ENCODE measurements around the gene LRRN4. TPM values are rescaled to one million over a fixed set of nuclear protein-coding genes. Genes with fewer than 3 reads are reported as not detected.

LRRN4 gene
- total and polyA plus RNA-seq, 2 of the 8 experiments (the other 6 are each of a cell fraction or from before 2014, with no cell fraction given): 0.21 to 0.89 TPM

DNA sequence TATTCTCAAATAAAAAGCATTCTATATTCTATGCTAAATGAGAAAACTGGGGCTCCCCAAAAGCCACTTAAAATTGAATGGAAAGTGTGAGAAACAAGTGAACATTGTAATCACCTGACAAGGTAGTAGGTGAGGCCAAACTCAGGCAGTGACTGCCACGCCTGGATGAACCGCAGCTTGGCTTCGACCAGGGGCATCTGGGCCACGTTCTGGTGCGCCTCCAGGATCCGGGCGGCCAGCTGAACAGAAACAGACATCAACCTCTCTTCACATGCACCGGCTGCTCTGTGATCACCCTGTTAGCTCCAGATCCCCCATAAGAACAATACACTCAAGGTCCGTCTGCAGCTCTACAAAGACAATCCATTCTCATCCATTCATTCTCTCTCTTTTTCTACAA lies 30.1 kb upstream of the LRRN4 start:
- H3K9ac ChIP-seq (replicated peaks in 1 of 4; ENCODE audit: extremely low read depth in 1 of 4, low read depth in 3 of 4, low read length in 3 of 4): no peak overlapping the region
- no peaks in the 10 kb centered on the region for H3K23me2 ChIP-seq (ENCODE audit: low read depth, low read length)
- H3K14ac ChIP-seq (ENCODE audit: insufficient read length): no peak overlapping the region
- WGBS, 2 experiments (ENCODE audit: extremely low coverage in 1 of 2, insufficient coverage in 1 of 2, insufficient read length in 1 of 2, insufficient replicate concordance in 2 of 2, low coverage in 1 of 2, low lambda C conversion rate in 2 of 2, missing lambda C conversion rate in 1 of 2): 89% methylated on average over 9 of the region's 9 CpGs; no CpG with 5 or more reads in 1 of the 2 experiments
- no peak overlapping the region for H3K18ac ChIP-seq (ENCODE audit: extremely low read depth, low read length)
- FAIRE-seq: no peak
- no peak overlapping the region for H4K8ac ChIP-seq (ENCODE audit: extremely low read depth, insufficient read depth, low read length)
- no peak overlapping the region for H3K56ac ChIP-seq (replicated peaks; ENCODE audit: insufficient read length, low read depth, low read length)
- no peak overlapping the region for H4K91ac ChIP-seq (replicated peaks; ENCODE audit: insufficient read length, low read length)
- no peak overlapping the region for H2BK15ac ChIP-seq (ENCODE audit: low read length)
- H3K4me3 ChIP-seq (ENCODE audit: extremely low read depth in 1 of 4, insufficient read depth in 2 of 4, low read depth in 3 of 4, low read length in 4 of 4): no peak overlapping the region
- POLR2A ChIA-PET (ENCODE audit: partially characterized antibody): interaction anchor here (0.6 to 0.8 kb wide), 2 partner anchors 17 to 373 kb away, joined by 3 to 5 read pairs; no protein-coding TSS in a partner anchor
- H3K9me3 ChIP-seq (ENCODE audit: insufficient read depth in 2 of 2, low read depth in 1 of 2, low read length in 1 of 2): no peaks in the 10 kb centered on the region
- no peaks in the 10 kb centered on the region for H3K4me1 ChIP-seq (replicated peaks in 1 of 4; ENCODE audit: control insufficient read depth in 3 of 4, insufficient read depth in 4 of 4, low read length in 3 of 4)
- CTCF ChIA-PET (ENCODE audit: partially characterized antibody): interaction anchor here (0.6 kb wide), 1 partner anchor 1030 kb away, joined by 3 read pairs; no protein-coding TSS in a partner anchor
- H2BK20ac ChIP-seq (ENCODE audit: low read length): no peak overlapping the region
- H4K5ac ChIP-seq (ENCODE audit: insufficient read length, low read depth, low read length): no peak overlapping the region
- H3K79me2 ChIP-seq (ENCODE audit: control insufficient read depth in 1 of 2, insufficient read depth in 2 of 2, low read length in 2 of 2): 0 out of 4 replicates have a peak, but pooled peaks cover 0 to 3% of the 10 kb centered on the region in 2 experiments
- no peak overlapping the region for H2BK120ac ChIP-seq (replicated peaks; ENCODE audit: low read depth, low read length)
- H3K4me2 ChIP-seq (ENCODE audit: insufficient read depth in 1 of 2, low read depth in 2 of 2, low read length in 2 of 2): no peak overlapping the region
- no peak overlapping the region for H3K23ac ChIP-seq (ENCODE audit: insufficient read length)
- no peak overlapping the region for H2BK5ac ChIP-seq (ENCODE audit: low read depth, low read length)
- TF ChIP-seq YY1 (IDR thresholded peaks at IDR 0.05; ENCODE audit: low read depth, low read length): no peak
- TF ChIP-seq JUND (IDR thresholded peaks at IDR 0.05; ENCODE audit: low read length): no peak
- TF ChIP-seq PHF8 (conservative IDR thresholded peaks at IDR 0.05; ENCODE audit: low read depth, low read length): no peak
- TF ChIP-seq CREB1 (IDR thresholded peaks at IDR 0.05): no peak
- no peak for TF ChIP-seq NANOG (IDR thresholded peaks at IDR 0.05; ENCODE audit: insufficient read depth, low read depth, low read length, poor library complexity, severe bottlenecking)
- no peak for TF ChIP-seq KDM4A (IDR thresholded peaks at IDR 0.05; ENCODE audit: low read depth, low read length, severe bottlenecking)
- no peak for TF ChIP-seq HDAC2 (IDR thresholded peaks at IDR 0.05; ENCODE audit: borderline replicate concordance in 1 of 2, low read depth in 2 of 2, low read length in 2 of 2)
- no peak for TF ChIP-seq SP2 (IDR thresholded peaks at IDR 0.05; ENCODE audit: low read length)
- no peak for TF ChIP-seq RBBP5 (IDR thresholded peaks at IDR 0.05; ENCODE audit: borderline replicate concordance, low read depth, low read length)
- no peak for TF ChIP-seq CTBP2 (IDR thresholded peaks at IDR 0.05; ENCODE audit: borderline replicate concordance, insufficient read depth, insufficient read length, low read length)
- no peak for TF ChIP-seq EZH2 (IDR thresholded peaks at IDR 0.05; ENCODE audit: low read depth, low read length, severe bottlenecking)
- TF ChIP-seq TEAD4 (IDR thresholded peaks at IDR 0.05; ENCODE audit: low read depth, low read length): no peak
- TF ChIP-seq POU5F1 (IDR thresholded peaks at IDR 0.05; ENCODE audit: low read depth, low read length): no peak
- no peak for TF ChIP-seq POLR2AphosphoS5 (IDR thresholded peaks at IDR 0.05; ENCODE audit: low read depth, low read length)
- H2AFZ ChIP-seq (ENCODE audit: low read length): no peak overlapping the region
- peaks cover 0 to 3% of the 10 kb centered on the region in 2 experiments for H4K20me1 ChIP-seq (replicated peaks in 1 of 2; ENCODE audit: control insufficient read depth in 1 of 2, insufficient read depth in 2 of 2, low read length in 2 of 2)
- no peak overlapping the region for H2BK12ac ChIP-seq (ENCODE audit: low read depth, low read length)
- no peak for DNase-seq (ENCODE audit: low read depth in 1 of 2, low spot score in 2 of 2)
- H3K4ac ChIP-seq (replicated peaks; ENCODE audit: insufficient read length, low read depth, low read length): no peak overlapping the region
- H3K36me3 ChIP-seq (ENCODE audit: control insufficient read depth in 2 of 4, insufficient read depth in 4 of 4, low read length in 3 of 4): peaks cover 5 to 19% (median 12%) of the 10 kb centered on the region in 4 experiments; a peak in 6 of 8 replicates
- H3K79me1 ChIP-seq (ENCODE audit: low read depth, low read length): no peaks in the 10 kb centered on the region
- no peaks in the 10 kb centered on the region for H3K27me3 ChIP-seq (replicated peaks in 1 of 4; ENCODE audit: control insufficient read depth in 3 of 4, extremely low read depth in 1 of 4, insufficient read depth in 3 of 4, low read length in 3 of 4)
- no peak overlapping the region for H3K27ac ChIP-seq (ENCODE audit: low read depth, low read length)
- no peak overlapping the region for H2AK5ac ChIP-seq (ENCODE audit: low read depth, low read length)

Measured in H1 (cell line).